Body of pancreas (tissue), 4 donors: ENCODE data around the gene SPDYE4.

Experiments used
- POLR2A ChIP-seq, 3 donors: fragments of 450-650 bp; IDR thresholded peaks; one replicate each; pipeline ENCODE4 v1.6.1; 2016; ENCODE audit warnings: antibody characterized with exemption in 3 of 3, mild to moderate bottlenecking in 2 of 3
- TF ChIP-seq, protein P1 (sequence below), 7 experiments: fragments of 450-650 bp in 4 of 7; fragments of 200-600 bp in 3 of 7; sonication (generic) in 3 of 7; IDR thresholded peaks; one replicate each; pipeline ENCODE4 v1.5.1; 2016 to 2019; ENCODE audit warnings: antibody characterized with exemption in 7 of 7

DNA sequence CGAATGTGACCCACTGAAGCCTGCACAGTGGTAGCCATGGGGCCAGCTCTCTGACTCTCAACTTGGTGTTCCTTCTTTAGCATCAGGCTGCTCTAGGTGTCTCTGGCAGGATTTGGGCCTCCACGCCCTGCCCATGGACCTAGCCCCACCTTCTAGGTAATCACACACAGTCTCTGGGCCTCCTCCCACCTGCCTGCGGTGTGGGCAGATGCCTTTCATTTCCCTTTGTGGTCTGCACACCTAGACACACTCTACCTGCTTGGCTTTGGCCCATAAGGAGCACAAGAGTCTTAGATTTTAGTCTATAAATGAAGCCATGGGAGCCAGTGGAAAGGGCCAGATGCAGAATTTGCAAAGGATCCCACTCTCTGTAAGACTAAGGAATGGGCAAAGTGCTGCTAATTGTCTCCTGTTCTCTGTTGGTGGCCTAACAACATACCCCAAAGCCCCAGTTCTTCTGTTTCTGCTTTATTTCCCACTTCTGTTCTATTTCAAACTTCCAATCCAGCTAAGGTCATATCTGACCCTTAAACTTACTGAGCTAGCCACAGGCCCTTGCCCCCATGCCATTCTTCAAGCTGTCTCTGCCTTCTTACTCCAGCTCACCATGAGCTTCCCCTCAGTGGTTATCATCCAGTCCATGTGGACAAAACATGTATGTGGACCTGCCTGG lies 48.0 kb upstream of the SPDYE4 start:
- TF ChIP-seq, protein P1, sequence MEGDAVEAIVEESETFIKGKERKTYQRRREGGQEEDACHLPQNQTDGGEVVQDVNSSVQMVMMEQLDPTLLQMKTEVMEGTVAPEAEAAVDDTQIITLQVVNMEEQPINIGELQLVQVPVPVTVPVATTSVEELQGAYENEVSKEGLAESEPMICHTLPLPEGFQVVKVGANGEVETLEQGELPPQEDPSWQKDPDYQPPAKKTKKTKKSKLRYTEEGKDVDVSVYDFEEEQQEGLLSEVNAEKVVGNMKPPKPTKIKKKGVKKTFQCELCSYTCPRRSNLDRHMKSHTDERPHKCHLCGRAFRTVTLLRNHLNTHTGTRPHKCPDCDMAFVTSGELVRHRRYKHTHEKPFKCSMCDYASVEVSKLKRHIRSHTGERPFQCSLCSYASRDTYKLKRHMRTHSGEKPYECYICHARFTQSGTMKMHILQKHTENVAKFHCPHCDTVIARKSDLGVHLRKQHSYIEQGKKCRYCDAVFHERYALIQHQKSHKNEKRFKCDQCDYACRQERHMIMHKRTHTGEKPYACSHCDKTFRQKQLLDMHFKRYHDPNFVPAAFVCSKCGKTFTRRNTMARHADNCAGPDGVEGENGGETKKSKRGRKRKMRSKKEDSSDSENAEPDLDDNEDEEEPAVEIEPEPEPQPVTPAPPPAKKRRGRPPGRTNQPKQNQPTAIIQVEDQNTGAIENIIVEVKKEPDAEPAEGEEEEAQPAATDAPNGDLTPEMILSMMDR (IDR thresholded peaks at IDR 0.05): no peak
- no peak for TF ChIP-seq POLR2A (IDR thresholded peaks at IDR 0.05)
